ENCODE results near the gene FGR. TPM values are rescaled to one million over a fixed set of nuclear protein-coding genes. Genes with fewer than 3 reads are reported as not detected.
"Not testable (repeated sequence)": the region's sequence is repeated elsewhere in the genome, so short reads cannot be mapped to it uniquely, and the experiment has no call there.

The FGR gene
- total RNA-seq, 1 experiment from 2014 or later: not detected

DNA sequence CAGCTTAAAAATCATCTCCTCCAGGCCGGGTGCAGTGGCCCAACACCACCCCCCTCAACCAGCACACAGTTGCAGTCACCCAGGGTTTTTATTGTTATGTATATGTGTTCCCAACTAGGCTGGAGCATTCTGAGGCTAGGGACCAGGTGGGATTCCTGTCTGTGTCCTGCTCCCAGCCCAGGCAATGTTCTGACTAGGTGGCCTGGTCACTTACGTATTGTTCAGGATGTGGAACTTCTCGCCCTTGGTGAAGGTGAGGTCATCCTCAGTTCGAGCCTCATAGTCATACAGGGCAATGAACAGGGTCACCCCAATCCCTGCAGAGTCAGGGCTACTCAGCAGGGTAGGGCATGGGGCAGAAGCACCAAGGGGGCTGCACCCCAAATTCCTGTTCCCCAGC is 12.2 kb downstream of the FGR start:
- H2AFZ ChIP-seq: no peak overlapping the region
- DNase-seq: no peak
- H3K9me2 ChIP-seq (ENCODE audit: insufficient read depth): no peaks in the 10 kb centered on the region
- H4K20me1 ChIP-seq (ENCODE audit: insufficient read depth): no peaks in the 10 kb centered on the region
- POLR2A ChIA-PET (ENCODE audit: unreplicated experiment): interaction anchor here (0.7 kb wide), 1 partner anchor 465 kb away, joined by 4 read pairs; no protein-coding TSS in a partner anchor
- no peaks in the 10 kb centered on the region for H3K27me3 ChIP-seq (ENCODE audit: insufficient read depth, low read depth)
- no peak overlapping the region for H3K4me2 ChIP-seq
- peaks cover 5% of the 10 kb centered on the region; the same call in 1 of the 2 replicates for H3K4me1 ChIP-seq (replicated peaks; ENCODE audit: insufficient read depth)
- no TSS peak for BruUV-seq (replicated peaks)
- TF ChIP-seq EZH2 (IDR thresholded peaks at IDR 0.05; ENCODE audit: low read depth): no peak
- TF ChIP-seq, protein P1, sequence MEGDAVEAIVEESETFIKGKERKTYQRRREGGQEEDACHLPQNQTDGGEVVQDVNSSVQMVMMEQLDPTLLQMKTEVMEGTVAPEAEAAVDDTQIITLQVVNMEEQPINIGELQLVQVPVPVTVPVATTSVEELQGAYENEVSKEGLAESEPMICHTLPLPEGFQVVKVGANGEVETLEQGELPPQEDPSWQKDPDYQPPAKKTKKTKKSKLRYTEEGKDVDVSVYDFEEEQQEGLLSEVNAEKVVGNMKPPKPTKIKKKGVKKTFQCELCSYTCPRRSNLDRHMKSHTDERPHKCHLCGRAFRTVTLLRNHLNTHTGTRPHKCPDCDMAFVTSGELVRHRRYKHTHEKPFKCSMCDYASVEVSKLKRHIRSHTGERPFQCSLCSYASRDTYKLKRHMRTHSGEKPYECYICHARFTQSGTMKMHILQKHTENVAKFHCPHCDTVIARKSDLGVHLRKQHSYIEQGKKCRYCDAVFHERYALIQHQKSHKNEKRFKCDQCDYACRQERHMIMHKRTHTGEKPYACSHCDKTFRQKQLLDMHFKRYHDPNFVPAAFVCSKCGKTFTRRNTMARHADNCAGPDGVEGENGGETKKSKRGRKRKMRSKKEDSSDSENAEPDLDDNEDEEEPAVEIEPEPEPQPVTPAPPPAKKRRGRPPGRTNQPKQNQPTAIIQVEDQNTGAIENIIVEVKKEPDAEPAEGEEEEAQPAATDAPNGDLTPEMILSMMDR (conservative IDR thresholded peaks at IDR 0.05): no peak
- no peaks in the 10 kb centered on the region for H3F3A ChIP-seq (ENCODE audit: insufficient read depth, low read depth)
- no peaks in the 10 kb centered on the region for H3K9me3 ChIP-seq (ENCODE audit: insufficient read depth, low read depth)
- H3K36me3 ChIP-seq (ENCODE audit: low read depth): no peaks in the 10 kb centered on the region
- no peaks in the 10 kb centered on the region for H3K79me2 ChIP-seq (ENCODE audit: low read depth)
- no peak overlapping the region for H3K27ac ChIP-seq
- intact Hi-C loops (cut with micrococcal nuclease; ENCODE audit: unreplicated experiment): no loop called here
- no peak overlapping the region for H3K4me3 ChIP-seq
- CTCF ChIA-PET: no interaction called here

GRCh38 chr1:27621051-27621920 is 13.7 kb downstream of the FGR start:
- DNase-seq: no peak

DNA sequence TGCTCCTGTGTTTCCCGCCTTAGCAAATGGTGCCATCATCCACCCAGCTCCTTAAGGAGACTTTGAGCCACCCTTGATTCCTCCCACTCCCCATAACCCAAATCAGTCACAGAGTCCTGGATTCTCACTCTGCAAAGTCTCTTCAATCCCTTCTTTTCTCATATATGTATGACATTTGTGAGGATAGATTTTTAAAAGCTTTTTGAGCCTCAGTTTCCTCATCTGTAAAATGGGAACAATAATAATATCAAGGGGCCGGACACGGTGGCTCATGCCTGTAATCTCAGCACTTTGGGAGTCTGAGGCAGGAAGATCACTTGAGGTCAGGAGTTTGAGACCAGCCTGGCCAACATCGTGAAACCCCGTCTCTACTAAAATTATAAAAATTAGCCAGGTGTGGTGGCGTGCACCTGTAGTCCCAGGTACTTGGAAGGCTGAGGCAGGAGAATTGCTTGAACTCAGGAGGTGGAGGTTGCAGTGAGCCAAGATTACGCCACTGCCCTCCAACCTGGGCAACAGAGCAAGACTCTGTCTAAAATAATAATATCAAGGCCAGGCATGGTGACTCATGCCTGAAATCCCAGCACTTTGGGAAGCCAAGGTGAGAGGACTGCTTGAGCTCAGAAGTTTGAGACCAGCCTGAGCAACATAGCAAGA is 15.1 kb downstream of the FGR start:
- H3K27me3 ChIP-seq (ENCODE audit: insufficient read depth, low read depth); H3K4me3 ChIP-seq; DNase-seq; BruUV-seq (replicated peaks); H3K36me3 ChIP-seq (ENCODE audit: low read depth); H3K79me2 ChIP-seq (ENCODE audit: low read depth); H3K9me2 ChIP-seq (ENCODE audit: insufficient read depth); intact Hi-C loops (cut with micrococcal nuclease; ENCODE audit: unreplicated experiment); H3F3A ChIP-seq (ENCODE audit: insufficient read depth, low read depth); H3K4me1 ChIP-seq (replicated peaks; ENCODE audit: insufficient read depth); POLR2A ChIA-PET (ENCODE audit: unreplicated experiment); H2AFZ ChIP-seq; H3K4me2 ChIP-seq; H3K27ac ChIP-seq; H4K20me1 ChIP-seq (ENCODE audit: insufficient read depth); CTCF ChIA-PET; H3K9me3 ChIP-seq (ENCODE audit: insufficient read depth, low read depth): not testable (repeated sequence)

More at GRCh38 chr1:27621051-27621920, 13.7 kb downstream of the FGR start:
- H4K20me1 ChIP-seq (ENCODE audit: insufficient read depth): no peaks in the 10 kb centered on the region
- H3K9me3 ChIP-seq (ENCODE audit: insufficient read depth, low read depth): no peaks in the 10 kb centered on the region
- no peak overlapping the region for H3K27ac ChIP-seq
- H3K27me3 ChIP-seq (ENCODE audit: insufficient read depth, low read depth): no peaks in the 10 kb centered on the region
- no peak overlapping the region for H3K4me3 ChIP-seq
- no peak overlapping the region for H3K4me2 ChIP-seq
- H3K79me2 ChIP-seq (ENCODE audit: low read depth): no peaks in the 10 kb centered on the region
- no peaks in the 10 kb centered on the region for H3F3A ChIP-seq (ENCODE audit: insufficient read depth, low read depth)
- H3K9me2 ChIP-seq (ENCODE audit: insufficient read depth): no peaks in the 10 kb centered on the region
- TF ChIP-seq, protein P1 (conservative IDR thresholded peaks at IDR 0.05): no peak
- no peak for TF ChIP-seq EZH2 (IDR thresholded peaks at IDR 0.05; ENCODE audit: low read depth)
- POLR2A ChIA-PET (ENCODE audit: unreplicated experiment): no interaction called here
- H3K4me1 ChIP-seq (replicated peaks; ENCODE audit: insufficient read depth): peaks cover 5% of the 10 kb centered on the region; the same call in 1 of the 2 replicates
- intact Hi-C loops (cut with micrococcal nuclease; ENCODE audit: unreplicated experiment): no loop called here
- no peak overlapping the region for H2AFZ ChIP-seq
- H3K36me3 ChIP-seq (ENCODE audit: low read depth): no peaks in the 10 kb centered on the region
- CTCF ChIA-PET: interaction anchor here (0.7 to 0.8 kb wide), 2 partner anchors 20 to 41 kb away, joined by 6 to 20 read pairs; no protein-coding TSS in a partner anchor
- no TSS peak for BruUV-seq (replicated peaks)

All from PC-9 (cell line).